ENCODE measurements around the gene DRD4. TPM values are rescaled to one million over a fixed set of nuclear protein-coding genes. Genes with fewer than 3 reads are reported as not detected.

The DRD4 gene
- total RNA-seq, 1 donor from 2014 or later, result 0.97 TPM

- H3K36me3 Mint-ChIP-seq, result peaks cover 6% of the 10 kb centered on the region
- no peak overlapping the region for H3K27ac Mint-ChIP-seq
- peak overlapping the region; percentile 69 for H3K4me3 Mint-ChIP-seq
- peaks cover 44% of the 10 kb centered on the region for H3F3A ChIP-seq (ENCODE audit: low read depth)
- H2AFZ ChIP-seq (replicated peaks), result no peak overlapping the region
- H3K9ac ChIP-seq, result no peak overlapping the region
- peak overlapping the region; percentile 95 for H3K4me2 ChIP-seq
- no peaks in the 10 kb centered on the region for H3K9me3 Mint-ChIP-seq
- H3K27ac ChIP-seq, result no peak overlapping the region
- peaks cover 32% of the 10 kb centered on the region for H3K4me1 ChIP-seq
- peaks cover 33% of the 10 kb centered on the region for H3K27me3 Mint-ChIP-seq (ENCODE audit: insufficient read depth, low read depth)
- peak overlapping the region; percentile 68 for H3K4me3 ChIP-seq
- peaks cover 31% of the 10 kb centered on the region for H3K4me1 Mint-ChIP-seq
- H3K9me3 ChIP-seq (ENCODE audit: low read depth), result no peaks in the 10 kb centered on the region
- DNase-seq (ENCODE audit: low spot score), result no peak
- peaks cover 48% of the 10 kb centered on the region for H3K27me3 ChIP-seq
- TF ChIP-seq EZH2phosphoT487 (IDR thresholded peaks at IDR 0.05), result no peak
- no peaks in the 10 kb centered on the region for H3K79me2 ChIP-seq (ENCODE audit: low read depth)
- H4K20me1 ChIP-seq (ENCODE audit: low read depth), result peaks cover 38% of the 10 kb centered on the region
- H3K36me3 ChIP-seq, result no peaks in the 10 kb centered on the region
Measured at GRCh38 chr11:635945-636510, 1.0 kb upstream of the DRD4 start.

- H3K27ac Mint-ChIP-seq, result no peak overlapping the region
- Histone ChIP-seq H3F3A (ENCODE audit: low read depth) (peaks cover 56% of the 10 kb centered on the region), H4K20me1 (ENCODE audit: low read depth) (peaks cover 48% of the 10 kb centered on the region), H3K4me2 (peak overlapping the region; percentile 95), H3K4me1 (peaks cover 32% of the 10 kb centered on the region), H3K9ac (no peak overlapping the region), H3K4me3 (peak overlapping the region; percentile 68), H3K9me3 (ENCODE audit: low read depth) (no peaks in the 10 kb centered on the region), H3K27me3 (peaks cover 48% of the 10 kb centered on the region), H3K79me2 (ENCODE audit: low read depth) (no peaks in the 10 kb centered on the region), H3K27ac (no peak overlapping the region), H2AFZ (replicated peaks) (no peak overlapping the region), H3K36me3 (no peaks in the 10 kb centered on the region)
- H3K4me3 Mint-ChIP-seq, result peak overlapping the region; percentile 86
- peaks cover 6% of the 10 kb centered on the region for H3K36me3 Mint-ChIP-seq
- TF ChIP-seq EZH2 (IDR thresholded peaks at IDR 0.05) (no peak), EZH2phosphoT487 (IDR thresholded peaks at IDR 0.05) (no peak)
- TF ChIP-seq, protein P1, sequence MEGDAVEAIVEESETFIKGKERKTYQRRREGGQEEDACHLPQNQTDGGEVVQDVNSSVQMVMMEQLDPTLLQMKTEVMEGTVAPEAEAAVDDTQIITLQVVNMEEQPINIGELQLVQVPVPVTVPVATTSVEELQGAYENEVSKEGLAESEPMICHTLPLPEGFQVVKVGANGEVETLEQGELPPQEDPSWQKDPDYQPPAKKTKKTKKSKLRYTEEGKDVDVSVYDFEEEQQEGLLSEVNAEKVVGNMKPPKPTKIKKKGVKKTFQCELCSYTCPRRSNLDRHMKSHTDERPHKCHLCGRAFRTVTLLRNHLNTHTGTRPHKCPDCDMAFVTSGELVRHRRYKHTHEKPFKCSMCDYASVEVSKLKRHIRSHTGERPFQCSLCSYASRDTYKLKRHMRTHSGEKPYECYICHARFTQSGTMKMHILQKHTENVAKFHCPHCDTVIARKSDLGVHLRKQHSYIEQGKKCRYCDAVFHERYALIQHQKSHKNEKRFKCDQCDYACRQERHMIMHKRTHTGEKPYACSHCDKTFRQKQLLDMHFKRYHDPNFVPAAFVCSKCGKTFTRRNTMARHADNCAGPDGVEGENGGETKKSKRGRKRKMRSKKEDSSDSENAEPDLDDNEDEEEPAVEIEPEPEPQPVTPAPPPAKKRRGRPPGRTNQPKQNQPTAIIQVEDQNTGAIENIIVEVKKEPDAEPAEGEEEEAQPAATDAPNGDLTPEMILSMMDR (IDR thresholded peaks at IDR 0.05), result no peak
- no peak for DNase-seq (ENCODE audit: low spot score)
- peaks cover 33% of the 10 kb centered on the region for H3K27me3 Mint-ChIP-seq (ENCODE audit: insufficient read depth, low read depth)
- no peaks in the 10 kb centered on the region for H3K9me3 Mint-ChIP-seq
- H3K4me1 Mint-ChIP-seq, result peaks cover 31% of the 10 kb centered on the region
Measured at GRCh38 chr11:637333-637592, 194 bp downstream of the DRD4 start.

DNA sequence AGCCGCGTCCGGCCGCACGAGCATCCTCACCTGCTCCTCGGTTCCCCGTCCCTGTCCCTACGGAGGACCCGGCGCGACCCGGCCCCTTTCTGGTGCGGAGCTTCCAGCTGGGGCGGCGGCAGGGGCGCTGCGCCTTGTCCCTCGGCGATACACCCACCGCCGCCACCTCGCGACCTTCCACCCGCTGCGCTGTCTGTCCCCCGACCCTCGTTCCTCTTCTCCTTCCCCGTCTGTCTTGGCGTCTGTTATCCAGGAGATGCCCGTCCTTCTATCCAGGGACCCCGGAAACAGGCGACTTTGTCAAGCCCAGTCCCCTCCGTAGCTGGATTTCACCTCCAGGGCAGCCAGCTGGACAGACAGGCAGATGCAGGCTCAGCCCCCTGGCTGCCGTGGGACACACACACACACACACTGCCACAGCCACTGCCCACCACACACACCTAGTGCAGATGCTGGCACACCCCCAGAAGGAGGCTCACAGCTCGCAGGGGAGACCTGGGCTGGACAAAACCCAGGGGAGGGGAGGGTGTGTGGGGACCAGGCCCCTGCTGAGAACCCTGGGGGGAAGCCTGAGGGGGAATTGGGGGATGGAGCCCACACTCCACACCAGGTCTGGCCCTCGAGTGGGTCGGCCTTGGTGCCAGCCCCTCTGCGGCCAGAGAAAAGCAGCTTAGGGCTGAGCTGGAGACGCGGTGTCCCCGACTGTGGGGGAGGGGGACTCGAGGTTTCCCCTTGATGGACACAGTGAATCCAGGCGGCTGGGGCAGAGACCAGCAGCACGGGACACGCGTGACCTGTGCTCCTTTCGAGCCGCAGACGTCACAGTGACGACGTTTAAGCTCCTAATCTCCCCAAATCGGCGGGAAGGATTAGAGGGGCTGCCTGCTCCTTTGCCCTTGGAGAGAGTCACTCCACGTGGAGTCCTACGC, 788 bp downstream of the DRD4 start:
- Histone ChIP-seq H3F3A (ENCODE audit: low read depth) (peaks cover 56% of the 10 kb centered on the region), H3K36me3 (no peaks in the 10 kb centered on the region), H3K27ac (peak overlapping the region; percentile 96), H3K4me3 (peak overlapping the region; percentile 68), H4K20me1 (ENCODE audit: low read depth) (peaks cover 48% of the 10 kb centered on the region), H3K4me1 (peaks cover 32% of the 10 kb centered on the region), H2AFZ (replicated peaks) (no peak overlapping the region), H3K9me3 (ENCODE audit: low read depth) (no peaks in the 10 kb centered on the region), H3K27me3 (peaks cover 48% of the 10 kb centered on the region), H3K79me2 (ENCODE audit: low read depth) (no peaks in the 10 kb centered on the region), H3K4me2 (peak overlapping the region; percentile 95), H3K9ac (no peak overlapping the region)
- Mint-ChIP-seq H3K27ac (peak overlapping the region; percentile 4), H3K4me3 (peak overlapping the region; percentile 86), H3K27me3 (ENCODE audit: insufficient read depth, low read depth) (peaks cover 37% of the 10 kb centered on the region), H3K4me1 (peaks cover 30% of the 10 kb centered on the region), H3K36me3 (peaks cover 2% of the 10 kb centered on the region), H3K9me3 (no peaks in the 10 kb centered on the region)
- TF ChIP-seq EZH2 (IDR thresholded peaks at IDR 0.05) (no peak), EZH2phosphoT487 (IDR thresholded peaks at IDR 0.05) (no peak)
- TF ChIP-seq, protein P1 (IDR thresholded peaks at IDR 0.05), result no peak
- DNase-seq (ENCODE audit: low spot score), result peak; percentile 72
